SK-N-SH (cell line): Measurements from ENCODE around the gene SKI. TPM values are rescaled to one million over a fixed set of nuclear protein-coding genes. Genes with fewer than 3 reads are reported as not detected.

ENCODE experiments used
- CTCF ChIA-PET: fragments of 300-600, 350-600 bp; formaldehyde crosslinking; extraction: SDS; loops from one replicate; lab custom pipeline; 2021; lab: Yijun Ruan, JAX
- POLR2A ChIA-PET: fragments of 350-600 bp; sonication (Branson Sonifier 250); formaldehyde crosslinking; extraction: SDS; loops from one replicate; lab custom pipeline; 2020; ENCODE audit warnings: antibody characterized with exemption, inconsistent platforms; lab: Yijun Ruan, JAX
- DNase-seq: peaks from one replicate; pipeline ENCODE4 v3.0.0; 2012
- H2AFZ ChIP-seq: fragments of 200-600 bp; sonication (generic); 2 replicates; pipeline ENCODE4 v1.8.1; 2016; ENCODE audit warnings: antibody characterized with exemption, mild to moderate bottlenecking, low read depth
- H3F3A ChIP-seq: fragments of 200-600 bp; sonication (generic); replicated peaks from 2 replicates; pipeline ENCODE3; 2016; ENCODE audit warnings: antibody characterized with exemption, mild to moderate bottlenecking; ENCODE audit not compliant: insufficient read depth
- H3K27ac ChIP-seq, 2 experiments: fragments of 200-500 bp in 1 of 2; fragments of 200-600 bp in 1 of 2; sonication (Bioruptor generic) in 1 of 2; sonication (generic), shearing (Covaris generic) in 1 of 2; 2 replicates each; pipeline versions ENCODE4 v1.5.1 to v1.6.1; 2014 to 2016; ENCODE audit warnings: low read depth in 2 of 2, inconsistent platforms in 1 of 2, low read length in 1 of 2, mild to moderate bottlenecking in 1 of 2, mixed read lengths in 1 of 2
- H3K27me3 ChIP-seq: fragments of 200-600 bp; sonication (generic), shearing (Covaris generic); 2 replicates; pipeline ENCODE4 v1.6.1; 2016; ENCODE audit warnings: mixed run types; ENCODE audit not compliant: insufficient read depth
- H3K36me3 ChIP-seq, 2 experiments: fragments of 200-500 bp in 1 of 2; fragments of 200-600 bp in 1 of 2; sonication (Bioruptor generic) in 1 of 2; sonication (generic) in 1 of 2; replicated peaks in 1 of 2; 2 replicates each; pipeline versions ENCODE3 to v1.5.1; 2014 to 2016; ENCODE audit warnings: low read length in 1 of 2, mild to moderate bottlenecking in 1 of 2; ENCODE audit not compliant: insufficient read depth in 2 of 2, control insufficient read depth in 1 of 2
- H3K4me1 ChIP-seq, 2 experiments: fragments of 200-500 bp in 1 of 2; fragments of 200-600 bp in 1 of 2; sonication (Bioruptor generic) in 1 of 2; sonication (generic), shearing (Covaris generic) in 1 of 2; 2 replicates each; pipeline versions ENCODE4 v1.5.1 to v1.6.1; 2014 to 2016; ENCODE audit warnings: low read depth in 1 of 2, low read length in 1 of 2, mixed run types in 1 of 2; ENCODE audit not compliant: insufficient read depth in 2 of 2, control insufficient read depth in 1 of 2
- H3K4me2 ChIP-seq: fragments of 200-600 bp; sonication (generic), shearing (Covaris generic); 2 replicates; pipeline ENCODE4 v1.6.1; 2017; ENCODE audit warnings: mixed run types
- H3K4me3 ChIP-seq, 2 experiments: fragments of 200-500 bp in 1 of 2; fragments of 200-600 bp in 1 of 2; sonication (Bioruptor generic) in 1 of 2; sonication (generic), shearing (Covaris generic) in 1 of 2; 2 replicates each; pipeline versions ENCODE4 v1.5.1 to v1.8.1; 2014 to 2016; ENCODE audit warnings: low read depth in 2 of 2, inconsistent platforms in 1 of 2, low read length in 1 of 2, mild to moderate bottlenecking in 1 of 2, mixed read lengths in 1 of 2, moderate library complexity in 1 of 2
- H3K79me2 ChIP-seq: fragments of 200-600 bp; sonication (generic); 2 replicates; pipeline ENCODE4 v1.8.1; 2017; ENCODE audit warnings: mild to moderate bottlenecking; ENCODE audit not compliant: insufficient read depth
- H3K9ac ChIP-seq: fragments of 200-600 bp; sonication (generic); 2 replicates; pipeline ENCODE4 v1.6.1; 2017; ENCODE audit warnings: mixed run types
- H3K9me2 ChIP-seq: fragments of 200-600 bp; sonication (generic); 2 replicates; pipeline ENCODE4 v1.6.1; 2017; ENCODE audit warnings: mixed run types
- H3K9me3 ChIP-seq: fragments of 200-600 bp; sonication (generic); 2 replicates; pipeline ENCODE4 v1.6.1; 2017; ENCODE audit warnings: mixed run types, mild to moderate bottlenecking, moderate library complexity
- H4K20me1 ChIP-seq: fragments of 200-600 bp; sonication (generic); 2 replicates; pipeline ENCODE4 v1.6.1; 2017; ENCODE audit warnings: mild to moderate bottlenecking, mixed run types; ENCODE audit not compliant: insufficient read depth
- ELF1 ChIP-seq: IDR thresholded peaks from 2 replicates; pipeline ENCODE4 v1.4.0; 2012
- MXI1 ChIP-seq: IDR thresholded peaks from 2 replicates; pipeline ENCODE4 v1.6.1; 2012; ENCODE audit warnings: mild to moderate bottlenecking, low read depth, low read length, improper control_type of control experiment
- RCOR1 ChIP-seq: fragments of 150-350 bp; IDR thresholded peaks from 2 replicates; pipeline ENCODE4 v1.6.1; 2017; ENCODE audit warnings: antibody characterized with exemption, low read length
- RFX5 ChIP-seq: IDR thresholded peaks from 2 replicates; pipeline ENCODE4 v1.6.1; 2012; ENCODE audit warnings: mild to moderate bottlenecking, improper control_type of control experiment, low read length
- TAF1 ChIP-seq: IDR thresholded peaks from 2 replicates; pipeline ENCODE4 v1.6.1; 2012; ENCODE audit warnings: low read depth, mild to moderate bottlenecking, low read length, moderate library complexity, borderline replicate concordance
- USF1 ChIP-seq: IDR thresholded peaks from 2 replicates; pipeline ENCODE4 v1.4.0; 2012; ENCODE audit warnings: low read depth, borderline replicate concordance
- USF2 ChIP-seq: fragments of 150-350 bp; IDR thresholded peaks from 2 replicates; pipeline ENCODE4 v1.6.1; 2017; ENCODE audit warnings: antibody characterized with exemption, low read length, low read depth, borderline replicate concordance
- WGBS: methylation state at CpG from one replicate; pipeline ENCODE4 v1.1.6; 2017; ENCODE audit warnings: low lambda C conversion rate; 5-methylcytosine and 5-hydroxymethylcytosine counted together
- polyA plus RNA-seq, 3 experiments: library from polyadenylated mRNA; depleted of rRNA; stranded (reverse); fragments of >200 nt; gene quantifications; 2 replicates each; pipeline ENCODE4 v1.2.3, GENCODE V29; 2012

Gene SKI
- polyA plus RNA-seq, 1 of the 3 experiments (the other 2 are of a cell fraction), result 7.2 TPM

GRCh38 chr1:2201062-2201461 lies 27.1 kb upstream of the SKI start:
- Histone ChIP-seq H3F3A (no peaks in the 10 kb centered on the region), H3K9me2 (no peaks in the 10 kb centered on the region), H3K9me3 (no peaks in the 10 kb centered on the region), H3K27ac (no peak overlapping the region), H3K4me2 (no peak overlapping the region), H4K20me1 (no peaks in the 10 kb centered on the region), H2AFZ (no peak overlapping the region), H3K79me2 (no peaks in the 10 kb centered on the region), H3K9ac (no peak overlapping the region), H3K27me3 (no peaks in the 10 kb centered on the region), H3K36me3 (no peaks in the 10 kb centered on the region), H3K4me3 (no peak overlapping the region), H3K4me1 (peaks cover 5 to 28% of the 10 kb centered on the region in 2 experiments; a peak in 1 of 4 replicates)
- TF ChIP-seq RCOR1, result no peak
- TF ChIP-seq USF1, result no peak
- no peak for TF ChIP-seq USF2
- no peak for TF ChIP-seq MXI1
- TF ChIP-seq TAF1, result no peak
- ChIA-PET POLR2A (no interaction called here), CTCF (interaction anchor here (1.0 to 11.4 kb wide), 2 partner anchors 114 to 179 kb away, joined by 4 to 292 read pairs; no protein-coding TSS in a partner anchor)
- no peak for DNase-seq
- WGBS, result 83% methylated on average over 1 of the region's 14 CpGs

GRCh38 chr1:2202008-2202575 lies 26.0 kb upstream of the SKI start:
- DNase-seq, result no peak
- Histone ChIP-seq H3K9me2 (no peaks in the 10 kb centered on the region), H3K4me2 (no peak overlapping the region), H3K79me2 (no peaks in the 10 kb centered on the region), H3K9ac (no peak overlapping the region), H3K27me3 (no peaks in the 10 kb centered on the region), H3K9me3 (no peaks in the 10 kb centered on the region), H2AFZ (no peak overlapping the region), H3F3A (no peaks in the 10 kb centered on the region), H3K4me3 (no peak overlapping the region), H3K27ac (no peak overlapping the region), H3K36me3 (no peaks in the 10 kb centered on the region), H3K4me1 (peaks cover 5 to 28% of the 10 kb centered on the region in 2 experiments; a peak in 1 of 4 replicates), H4K20me1 (no peaks in the 10 kb centered on the region)
- ChIA-PET POLR2A (no interaction called here), CTCF (interaction anchor here (1.1 to 11.4 kb wide), 5 partner anchors 28 to 190 kb away, joined by 3 to 292 read pairs (median 3); partner anchors contain the start of genes MORN1 and RER1)
- WGBS, result 74% methylated on average over 8 of the region's 9 CpGs
- TF ChIP-seq RFX5, result no peak
- TF ChIP-seq ELF1, result no peak
